Measurements from ENCODE around the gene ZNF598. TPM values are rescaled to one million over a fixed set of nuclear protein-coding genes. Genes with fewer than 3 reads are reported as not detected.
"Not testable (repeated sequence)": the region's sequence is repeated elsewhere in the genome, so short reads cannot be mapped to it uniquely, and the experiment has no call there.

ZNF598 gene
- polyA plus RNA-seq, 2 donors: 27.9 to 36.4 TPM

DNA sequence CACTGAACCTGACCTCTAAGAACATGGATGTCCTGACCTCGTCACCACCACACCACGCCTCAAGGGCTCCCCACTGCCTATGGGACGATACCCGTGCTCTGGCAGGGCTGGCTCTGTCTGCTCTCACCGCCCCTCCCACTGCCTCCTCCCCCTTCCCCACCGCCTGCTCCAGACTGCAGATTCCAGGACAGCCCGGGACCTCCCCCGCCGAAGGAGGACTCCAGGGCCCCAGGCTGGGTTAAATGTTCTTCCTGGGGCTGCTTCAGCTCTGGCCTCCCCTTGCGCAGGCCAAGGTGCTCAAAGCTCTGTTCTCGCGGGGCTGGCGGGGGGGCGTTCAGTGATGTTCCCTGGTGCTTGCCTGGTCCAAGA, 13.1 kb upstream of the ZNF598 start:
- Histone ChIP-seq H3K27ac (ENCODE audit: low read depth in 2 of 2, low read length in 1 of 2) (peak overlapping the region in 1 of 2 donors; percentile 3), H3K27me3 (ENCODE audit: control insufficient read depth in 1 of 2, insufficient read depth in 2 of 2, low read length in 2 of 2) (peaks cover 5 to 6% of the 10 kb centered on the region in 2 donors), H3K9me3 (ENCODE audit: control insufficient read depth in 2 of 2, insufficient read depth in 1 of 2, low read depth in 1 of 2, low read length in 1 of 2) (peaks cover 0 to 2% of the 10 kb centered on the region in 2 donors), H3K4me1 (ENCODE audit: control insufficient read depth in 2 of 2, insufficient read depth in 2 of 2, low read length in 1 of 2) (peaks cover 19 to 32% of the 10 kb centered on the region in 2 donors), H3K4me3 (ENCODE audit: low read depth in 1 of 2, low read length in 2 of 2) (no peak overlapping the region), H3K36me3 (ENCODE audit: control insufficient read depth in 2 of 2, insufficient read depth in 2 of 2, low read length in 1 of 2) (no peaks in the 10 kb centered on the region)
- WGBS, 2 donors: 2% methylated on average over 14 of the region's 14 CpGs

DNA sequence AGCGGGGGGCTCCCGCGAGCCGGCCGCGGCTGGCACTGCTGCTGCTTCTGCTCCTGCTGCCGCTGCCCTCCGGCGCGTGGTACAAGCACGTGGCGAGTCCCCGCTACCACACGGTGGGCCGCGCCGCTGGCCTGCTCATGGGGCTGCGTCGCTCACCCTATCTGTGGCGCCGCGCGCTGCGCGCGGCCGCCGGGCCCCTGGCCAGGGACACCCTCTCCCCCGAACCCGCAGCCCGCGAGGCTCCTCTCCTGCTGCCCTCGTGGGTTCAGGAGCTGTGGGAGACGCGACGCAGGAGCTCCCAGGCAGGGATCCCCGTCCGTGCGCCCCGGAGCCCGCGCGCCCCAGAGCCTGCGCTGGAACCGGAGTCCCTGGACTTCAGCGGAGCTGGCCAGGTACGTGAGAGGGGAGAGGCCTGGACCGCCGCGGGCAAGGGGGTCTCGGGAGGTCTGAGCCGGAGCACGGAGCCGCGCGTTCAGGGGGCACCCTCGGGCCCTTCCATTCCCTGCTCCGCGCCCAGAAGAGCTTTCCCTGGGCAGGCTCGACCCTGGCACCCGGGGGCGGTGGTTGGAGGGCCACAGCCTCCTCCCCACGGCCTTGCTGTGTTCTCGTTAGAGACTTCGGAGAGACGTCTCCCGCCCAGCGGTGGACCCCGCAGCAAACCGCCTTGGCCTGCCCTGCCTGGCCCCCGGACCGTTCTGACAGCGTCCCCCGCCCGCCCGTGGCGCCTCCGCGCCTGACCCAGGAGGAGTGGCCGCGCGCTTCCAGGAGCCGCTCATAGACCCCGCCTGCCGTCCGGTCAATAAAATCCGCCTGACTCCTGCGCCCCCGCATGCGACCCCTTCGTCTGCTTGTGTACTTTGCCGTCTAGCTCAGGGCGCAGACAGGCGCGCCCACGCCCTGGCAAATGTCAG, 10.6 kb upstream of the ZNF598 start:
- H3K4me1 ChIP-seq (ENCODE audit: control insufficient read depth in 2 of 2, insufficient read depth in 2 of 2, low read length in 1 of 2): peaks cover 15 to 25% of the 10 kb centered on the region in 2 donors
- H3K27ac ChIP-seq (ENCODE audit: low read depth in 2 of 2, low read length in 1 of 2): no peak overlapping the region
- peak overlapping the region in 1 of 2 donors; percentile 12 for H3K4me3 ChIP-seq (ENCODE audit: low read depth in 1 of 2, low read length in 2 of 2)
- WGBS, 2 donors: 2% methylated on average over 67 to 96 of the region's 96 CpGs
- H3K27me3 ChIP-seq (ENCODE audit: control insufficient read depth in 1 of 2, insufficient read depth in 2 of 2, low read length in 2 of 2): peaks cover 5 to 6% of the 10 kb centered on the region in 2 donors
- no peaks in the 10 kb centered on the region for H3K36me3 ChIP-seq (ENCODE audit: control insufficient read depth in 2 of 2, insufficient read depth in 2 of 2, low read length in 1 of 2)
- peaks cover 0 to 2% of the 10 kb centered on the region in 2 donors for H3K9me3 ChIP-seq (ENCODE audit: control insufficient read depth in 2 of 2, insufficient read depth in 1 of 2, low read depth in 1 of 2, low read length in 1 of 2)

DNA sequence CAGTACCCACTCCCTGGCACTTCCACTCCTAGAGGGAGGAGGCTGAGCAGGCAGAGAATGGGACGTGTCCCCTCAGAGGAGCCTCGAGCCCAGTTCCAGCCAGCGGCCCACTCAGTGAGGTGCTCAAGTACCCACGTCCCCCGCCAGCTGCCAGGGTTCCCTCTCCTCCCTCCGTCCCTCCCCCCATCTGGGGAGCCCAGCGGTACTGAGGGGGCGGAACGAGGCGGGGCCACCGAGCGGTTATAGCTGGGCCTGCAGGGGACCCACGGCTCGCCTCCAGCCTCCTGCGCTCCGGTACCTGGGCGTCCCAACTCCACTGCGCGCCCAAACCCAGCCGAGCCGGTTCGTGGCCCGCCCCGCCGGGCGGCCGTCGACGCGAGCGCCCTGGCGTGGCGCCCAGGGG, 9.9 kb upstream of the ZNF598 start, which contains the start of gene NPW:
Gene NPW (plus strand): TSS at position 268 of the 403 bp plus-strand sequence.
- H3K4me1 ChIP-seq (ENCODE audit: control insufficient read depth in 2 of 2, insufficient read depth in 2 of 2, low read length in 1 of 2): peaks cover 15 to 25% of the 10 kb centered on the region in 2 donors
- H3K27me3 ChIP-seq (ENCODE audit: control insufficient read depth in 1 of 2, insufficient read depth in 2 of 2, low read length in 2 of 2): peaks cover 5 to 6% of the 10 kb centered on the region in 2 donors
- no peak within 1 kb of the TSS for H3K27ac ChIP-seq (ENCODE audit: low read depth in 2 of 2, low read length in 1 of 2)
- peaks cover 0 to 2% of the 10 kb centered on the region in 2 donors for H3K9me3 ChIP-seq (ENCODE audit: control insufficient read depth in 2 of 2, insufficient read depth in 1 of 2, low read depth in 1 of 2, low read length in 1 of 2)
- 3 to 5% methylated on average over 30 to 33 of the region's 33 CpGs for WGBS, 2 donors
- peak within 1 kb of the TSS in 1 of 2 donors; percentile 12 for H3K4me3 ChIP-seq (ENCODE audit: low read depth in 1 of 2, low read length in 2 of 2)
- H3K36me3 ChIP-seq (ENCODE audit: control insufficient read depth in 2 of 2, insufficient read depth in 2 of 2, low read length in 1 of 2): no peaks in the 10 kb centered on the region

DNA sequence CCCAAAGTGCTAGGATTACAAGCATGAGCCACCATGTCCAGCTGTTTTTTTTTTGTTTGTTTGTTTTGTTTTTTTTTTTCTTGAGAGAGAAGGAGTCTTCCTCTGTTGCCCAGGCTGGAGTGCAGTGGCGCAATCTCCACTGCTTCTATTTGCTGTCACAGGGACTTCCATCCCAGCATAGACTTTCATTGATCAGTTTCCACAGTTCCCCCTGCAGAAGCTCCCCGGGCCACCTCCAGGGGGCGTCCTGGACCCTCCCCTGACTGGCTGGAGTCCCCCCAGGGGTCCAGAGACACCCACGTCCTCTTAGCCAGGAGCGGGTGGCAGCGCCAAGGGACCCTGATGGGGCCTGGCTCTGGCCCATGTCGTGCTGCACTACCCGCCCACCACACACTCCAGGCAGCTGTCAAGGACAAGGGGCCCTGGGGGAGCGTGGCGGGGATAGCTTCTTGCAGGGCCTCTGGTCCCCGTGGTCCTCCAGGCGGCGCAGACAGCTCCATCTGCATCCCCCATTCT, 6.8 kb upstream of the ZNF598 start:
- H3K4me3 ChIP-seq (ENCODE audit: low read depth in 1 of 2, low read length in 2 of 2): no peak overlapping the region
- 54 to 59% methylated on average over 10 to 13 of the region's 13 CpGs for WGBS, 2 donors

DNA sequence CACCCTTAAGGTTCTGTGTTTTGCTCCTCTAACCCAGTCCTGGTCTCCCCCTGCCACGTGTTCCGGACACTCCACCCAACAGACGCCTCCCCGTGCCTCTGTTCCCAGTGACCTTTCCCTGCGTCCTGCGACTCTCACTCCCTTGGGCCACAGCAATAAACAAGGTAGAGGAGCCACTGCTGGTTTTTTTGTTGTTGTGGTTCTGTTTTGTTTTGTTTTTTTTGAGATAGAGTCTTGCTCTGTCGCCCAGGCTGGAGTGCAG, 6.3 kb upstream of the ZNF598 start:
- Histone ChIP-seq H3K36me3 (ENCODE audit: control insufficient read depth in 2 of 2, insufficient read depth in 2 of 2, low read length in 1 of 2) (no peaks in the 10 kb centered on the region), H3K27ac (ENCODE audit: low read depth in 2 of 2, low read length in 1 of 2) (peak overlapping the region; percentile 40 to 87), H3K4me3 (ENCODE audit: low read depth in 1 of 2, low read length in 2 of 2) (no peak overlapping the region), H3K27me3 (ENCODE audit: control insufficient read depth in 1 of 2, insufficient read depth in 2 of 2, low read length in 2 of 2) (peaks cover 5 to 6% of the 10 kb centered on the region in 2 donors), H3K4me1 (ENCODE audit: control insufficient read depth in 2 of 2, insufficient read depth in 2 of 2, low read length in 1 of 2) (peaks cover 10 to 15% of the 10 kb centered on the region in 2 donors), H3K9me3 (ENCODE audit: control insufficient read depth in 2 of 2, insufficient read depth in 1 of 2, low read depth in 1 of 2, low read length in 1 of 2) (peaks cover 0 to 2% of the 10 kb centered on the region in 2 donors)
- 85 to 88% methylated on average over 7 of the region's 7 CpGs for WGBS, 2 donors

More for the DNA sequence above, 6.8 kb upstream of the ZNF598 start:
- peaks cover 0 to 2% of the 10 kb centered on the region in 2 donors for H3K9me3 ChIP-seq (ENCODE audit: control insufficient read depth in 2 of 2, insufficient read depth in 1 of 2, low read depth in 1 of 2, low read length in 1 of 2)
- H3K4me1 ChIP-seq (ENCODE audit: control insufficient read depth in 2 of 2, insufficient read depth in 2 of 2, low read length in 1 of 2): peaks cover 10 to 15% of the 10 kb centered on the region in 2 donors
- no peak overlapping the region for H3K27ac ChIP-seq (ENCODE audit: low read depth in 2 of 2, low read length in 1 of 2)
- H3K36me3 ChIP-seq (ENCODE audit: control insufficient read depth in 2 of 2, insufficient read depth in 2 of 2, low read length in 1 of 2): no peaks in the 10 kb centered on the region
- peaks cover 5 to 6% of the 10 kb centered on the region in 2 donors for H3K27me3 ChIP-seq (ENCODE audit: control insufficient read depth in 1 of 2, insufficient read depth in 2 of 2, low read length in 2 of 2)

DNA sequence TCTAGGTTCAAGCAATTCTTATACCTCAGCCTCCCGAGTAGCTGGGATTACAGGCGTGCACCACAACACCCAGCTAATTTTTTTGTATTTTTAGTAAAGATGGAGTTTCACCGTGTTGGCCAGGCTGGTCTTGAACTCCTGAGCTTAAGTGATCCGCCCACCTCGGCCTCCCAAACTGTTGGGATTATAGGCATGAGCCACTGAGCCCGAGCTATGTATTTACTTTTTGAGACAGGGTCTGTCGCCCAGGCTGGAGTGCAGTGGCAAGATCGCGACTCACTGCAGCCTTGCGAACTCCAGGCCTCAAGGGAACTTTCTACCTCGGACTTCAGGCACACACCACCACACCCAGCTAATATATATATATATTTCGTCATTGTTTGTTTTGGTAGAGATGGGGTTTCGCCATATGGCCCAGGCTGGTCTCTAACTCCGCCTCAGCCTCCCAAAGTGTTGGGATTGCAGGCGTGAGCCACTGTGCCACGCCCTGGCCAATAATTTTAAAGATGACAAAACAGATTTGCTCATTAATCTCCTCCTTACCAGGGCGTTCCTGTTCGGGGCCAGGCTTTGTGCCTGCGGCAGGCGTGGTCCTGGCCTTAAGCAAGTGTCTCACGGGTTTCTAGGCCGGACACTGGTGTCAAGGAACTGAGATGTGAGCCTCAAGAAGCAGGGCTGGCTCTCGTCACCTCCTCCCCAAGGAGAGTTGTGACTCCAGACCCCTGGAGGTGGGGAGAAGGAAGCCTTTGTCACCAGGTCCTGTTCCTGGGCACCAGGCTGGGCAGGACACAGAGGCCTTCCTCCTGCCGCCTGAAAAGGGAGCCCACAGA, 5.7 kb upstream of the ZNF598 start:
- Histone ChIP-seq H3K27ac (ENCODE audit: low read depth in 2 of 2, low read length in 1 of 2) (peak overlapping the region; percentile 56 to 87), H3K4me1 (ENCODE audit: control insufficient read depth in 2 of 2, insufficient read depth in 2 of 2, low read length in 1 of 2) (peaks cover 5 to 17% of the 10 kb centered on the region in 2 donors), H3K36me3 (ENCODE audit: control insufficient read depth in 2 of 2, insufficient read depth in 2 of 2, low read length in 1 of 2) (no peaks in the 10 kb centered on the region), H3K4me3 (ENCODE audit: low read depth in 1 of 2, low read length in 2 of 2) (no peak overlapping the region), H3K27me3 (ENCODE audit: control insufficient read depth in 1 of 2, insufficient read depth in 2 of 2, low read length in 2 of 2) (peaks cover 4 to 6% of the 10 kb centered on the region in 2 donors), H3K9me3 (ENCODE audit: control insufficient read depth in 2 of 2, insufficient read depth in 1 of 2, low read depth in 1 of 2, low read length in 1 of 2) (peaks cover 0 to 2% of the 10 kb centered on the region in 2 donors)
- WGBS, 2 donors: 57 to 65% methylated on average over 24 of the region's 24 CpGs

DNA sequence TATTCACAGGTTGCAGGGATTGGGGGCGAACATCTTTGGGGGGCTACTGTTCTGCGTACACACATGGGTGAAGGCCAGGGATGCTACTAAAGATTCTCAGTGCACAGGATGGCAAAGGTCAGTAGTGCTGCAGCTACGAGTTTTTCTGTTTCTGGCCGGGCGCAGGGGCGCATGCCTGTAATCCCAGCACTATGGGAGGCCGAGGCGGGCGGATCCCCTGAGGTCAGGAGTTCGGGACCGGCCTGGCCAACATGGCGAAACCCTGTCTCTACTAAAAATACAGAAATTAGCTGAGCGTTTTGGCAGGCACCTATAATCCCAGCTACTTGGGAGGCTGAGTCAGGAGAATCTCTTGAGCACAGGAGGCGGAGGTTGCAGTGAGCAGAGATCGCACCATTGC, 3.9 kb upstream of the ZNF598 start:
- Histone ChIP-seq H3K36me3 (ENCODE audit: control insufficient read depth in 2 of 2, insufficient read depth in 2 of 2, low read length in 1 of 2) (no peaks in the 10 kb centered on the region), H3K27ac (ENCODE audit: low read depth in 2 of 2, low read length in 1 of 2) (no peak overlapping the region), H3K9me3 (ENCODE audit: control insufficient read depth in 2 of 2, insufficient read depth in 1 of 2, low read depth in 1 of 2, low read length in 1 of 2) (no peaks in the 10 kb centered on the region), H3K4me1 (ENCODE audit: control insufficient read depth in 2 of 2, insufficient read depth in 2 of 2, low read length in 1 of 2) (peaks cover 0 to 12% of the 10 kb centered on the region in 2 donors), H3K4me3 (ENCODE audit: low read depth in 1 of 2, low read length in 2 of 2) (no peak overlapping the region), H3K27me3 (ENCODE audit: control insufficient read depth in 1 of 2, insufficient read depth in 2 of 2, low read length in 2 of 2) (no peaks in the 10 kb centered on the region)
- WGBS, 2 donors: 92 to 93% methylated on average over 15 of the region's 15 CpGs

DNA sequence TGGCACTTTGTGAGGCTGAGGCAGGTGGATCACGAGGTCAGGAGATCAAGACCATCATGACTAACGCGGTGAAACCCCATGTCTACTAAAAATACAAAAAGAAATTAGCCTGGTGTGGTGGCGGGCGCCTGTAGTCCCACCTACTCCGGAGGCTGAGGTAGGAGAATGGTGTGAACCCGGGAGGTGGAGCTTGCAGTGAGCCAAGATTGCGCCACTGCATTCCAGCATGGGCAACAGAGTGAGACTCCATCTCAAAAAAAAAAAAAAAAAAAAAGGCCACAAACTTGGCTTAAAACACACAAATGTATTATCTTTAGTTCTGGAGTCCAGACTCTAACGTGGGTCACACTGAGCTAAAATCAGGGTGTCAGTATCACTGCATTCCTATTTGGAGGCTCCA, 2.1 kb upstream of the ZNF598 start:
- not testable (repeated sequence) for H3K27me3 ChIP-seq (ENCODE audit: control insufficient read depth in 1 of 2, insufficient read depth in 2 of 2, low read length in 2 of 2); H3K9me3 ChIP-seq (ENCODE audit: control insufficient read depth in 2 of 2, insufficient read depth in 1 of 2, low read depth in 1 of 2, low read length in 1 of 2); H3K27ac ChIP-seq (ENCODE audit: low read depth in 2 of 2, low read length in 1 of 2); H3K4me3 ChIP-seq (ENCODE audit: low read depth in 1 of 2, low read length in 2 of 2); H3K36me3 ChIP-seq (ENCODE audit: control insufficient read depth in 2 of 2, insufficient read depth in 2 of 2, low read length in 1 of 2)
- WGBS, 2 donors: 85 to 90% methylated on average over 9 of the region's 9 CpGs
- peaks cover 10 to 26% of the 10 kb centered on the region in 2 donors for H3K4me1 ChIP-seq (ENCODE audit: control insufficient read depth in 2 of 2, insufficient read depth in 2 of 2, low read length in 1 of 2)

DNA sequence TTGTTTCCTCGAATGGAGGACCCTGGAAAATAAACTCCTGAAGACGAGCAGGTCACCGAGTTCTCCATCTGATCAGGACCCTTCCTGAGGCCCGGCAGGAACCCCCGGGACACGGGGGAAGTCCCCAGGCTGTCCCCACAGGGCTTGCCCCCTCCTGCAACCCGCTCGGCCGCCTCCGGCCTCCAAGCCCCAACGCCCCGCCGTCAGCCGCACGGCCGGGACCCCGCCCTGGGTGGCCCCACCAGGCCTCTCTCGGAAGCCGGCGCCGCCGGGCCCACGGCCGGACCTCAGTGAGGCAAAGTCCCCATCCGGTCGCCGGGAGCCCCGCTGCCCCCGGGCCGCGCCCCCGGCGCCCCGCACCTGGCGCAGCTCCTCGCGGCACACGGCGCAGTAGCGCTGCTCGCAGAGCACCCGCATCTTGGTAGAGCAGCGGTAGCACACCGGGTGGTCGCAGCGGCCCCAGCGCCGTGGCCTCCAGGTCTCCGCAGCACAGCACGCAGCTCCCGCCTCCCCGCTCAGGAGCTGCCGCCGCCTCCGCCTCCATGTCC, 383 bp downstream of the ZNF598 start:
- Histone ChIP-seq H3K36me3 (ENCODE audit: control insufficient read depth in 2 of 2, insufficient read depth in 2 of 2, low read length in 1 of 2) (peaks cover 0 to 18% of the 10 kb centered on the region in 2 donors), H3K4me1 (ENCODE audit: control insufficient read depth in 2 of 2, insufficient read depth in 2 of 2, low read length in 1 of 2) (peaks cover 13 to 40% of the 10 kb centered on the region in 2 donors), H3K4me3 (ENCODE audit: low read depth in 1 of 2, low read length in 2 of 2) (peak overlapping the region; percentile 84 to 88), H3K27ac (ENCODE audit: low read depth in 2 of 2, low read length in 1 of 2) (peak overlapping the region; percentile 90 to 97), H3K27me3 (ENCODE audit: control insufficient read depth in 1 of 2, insufficient read depth in 2 of 2, low read length in 2 of 2) (no peaks in the 10 kb centered on the region), H3K9me3 (ENCODE audit: control insufficient read depth in 2 of 2, insufficient read depth in 1 of 2, low read depth in 1 of 2, low read length in 1 of 2) (no peaks in the 10 kb centered on the region)
- 0 to 1% methylated on average over 48 to 55 of the region's 55 CpGs for WGBS, 2 donors

Measured in esophagus (tissue), 2 donors.